Stomach (tissue), 9 donors: ENCODE data around the gene STYXL2. TPM values are rescaled to one million over a fixed set of nuclear protein-coding genes. Genes with fewer than 3 reads are reported as not detected.
A peak's percentile ranks its signal among the peaks of the same experiment; 100 is the strongest.

Experiments
- DNase-seq, 2 donors: peaks; one replicate each; pipeline versions ENCODE4 v3.0.0 to v3.0.0-alpha.2; 2013 to 2019
- H3K27ac ChIP-seq, 5 donors: fragments of 200-600 bp in 4 of 5; sonication (generic) in 4 of 5; one replicate each; pipeline ENCODE4 v1.5.1; 2013 to 2019; ENCODE audit warnings: mild to moderate bottlenecking in 1 of 5, moderate library complexity in 1 of 5
- H3K27me3 ChIP-seq, 3 donors: fragments of 200-600 bp; sonication (generic); one replicate each; pipeline ENCODE4 v1.5.1; 2017 to 2019; ENCODE audit warnings: mixed run types in 1 of 3
- H3K36me3 ChIP-seq, 4 donors: fragments of 200-600 bp; sonication (generic); 1 replicate in 3 of 4; 2 replicates in 1 of 4; pipeline ENCODE4 v1.5.1; 2016 to 2019
- H3K4me1 ChIP-seq, 4 donors: fragments of 200-600 bp; sonication (generic); one replicate each; pipeline ENCODE4 v1.5.1; 2016 to 2019
- H3K4me3 ChIP-seq, 4 donors: fragments of 200-600 bp; sonication (generic) in 3 of 4; one replicate each; pipeline ENCODE4 v1.5.1; 2016 to 2019; ENCODE audit warnings: mild to moderate bottlenecking in 1 of 4
- H3K9me3 ChIP-seq, 4 donors: fragments of 200-600 bp; sonication (generic); one replicate each; pipeline ENCODE4 v1.5.1; 2016 to 2019
- CTCF ChIP-seq, 7 experiments: fragments of 450-650 bp in 4 of 7; fragments of 200-600 bp in 3 of 7; sonication (generic) in 3 of 7; IDR thresholded peaks; one replicate each; pipeline ENCODE4 v1.5.1; 2016 to 2019; ENCODE audit warnings: antibody characterized with exemption in 7 of 7, control low read depth in 2 of 7, mild to moderate bottlenecking in 1 of 7
- EP300 ChIP-seq: sonication (generic); formaldehyde crosslinking; IDR thresholded peaks from one replicate; pipeline ENCODE4 v1.6.1; 2017; ENCODE audit warnings: antibody characterized with exemption
- POLR2A ChIP-seq, 4 donors: fragments of 450-650 bp; IDR thresholded peaks; one replicate each; pipeline ENCODE4 v1.6.1; 2016; ENCODE audit warnings: antibody characterized with exemption in 4 of 4, control low read depth in 2 of 4, mild to moderate bottlenecking in 1 of 4, moderate library complexity in 1 of 4
- POLR2AphosphoS5 ChIP-seq, 3 donors: sonication (generic); formaldehyde crosslinking; IDR thresholded peaks; one replicate each; pipeline ENCODE4 v1.6.1; 2016; ENCODE audit warnings: antibody characterized with exemption in 3 of 3
- WGBS, 5 donors: extraction: QIAGEN DNeasy Blood & Tissue Kit in 3 of 5; methylation state at CpG; one replicate each; pipeline versions ENCODE4 v1.1.5 to v1.1.7; 2013 to 2018; 5-methylcytosine and 5-hydroxymethylcytosine counted together
- intact Hi-C: fragments of 100-400 bp; cut with DNase I; formaldehyde crosslinking; loops from one replicate; pipeline ENCODE4 v1.15.1; 2023; ENCODE audit warnings: low total_unique reads
- polyA plus RNA-seq, 3 donors: library from polyadenylated mRNA; stranded (reverse); fragments of 200-250 nt; gene quantifications; one replicate each; pipeline ENCODE4 v1.2.3, GENCODE V29; 2013
- total RNA-seq, 5 donors: library from RNA; depleted of rRNA; stranded (reverse); fragments of >200 nt; gene quantifications; one replicate each; pipeline versions ENCODE4 v1.1.0 to v1.2.3, GENCODE V29; 2014 to 2016
- donor health status: healthy with polysubstance abuse.
- donor health status: Bipolar disorder and iron deficiency.
- donor health status: healthy.

The STYXL2 gene
- total and polyA plus RNA-seq, 8 donors, result 0.73 TPM; not detected in 7

- TF ChIP-seq CTCF (IDR thresholded peaks at IDR 0.05) (no peak), EP300 (no peak), POLR2A (IDR thresholded peaks at IDR 0.05) (no peak), POLR2AphosphoS5 (IDR thresholded peaks at IDR 0.05) (no peak)
- Histone ChIP-seq H3K27ac (no peak overlapping the region), H3K36me3 (no peaks in the 10 kb centered on the region), H3K9me3 (no peaks in the 10 kb centered on the region), H3K27me3 (peaks cover 0 to 6% (median 0%) of the 10 kb centered on the region in 3 donors), H3K4me3 (no peak overlapping the region), H3K4me1 (peaks cover 0 to 5% (median 0%) of the 10 kb centered on the region in 4 donors)
- no peak for DNase-seq
- intact Hi-C loops, result loop anchor here (10.0 kb wide), 2 partner anchors 137 to 457 kb away; no protein-coding TSS in a partner anchor
Measured at GRCh38 chr1:167077868-167078210, 16.0 kb upstream of the STYXL2 start.

GRCh38 chr1:167081594-167082156 lies 12.2 kb upstream of the STYXL2 start:
- Histone ChIP-seq H3K27me3 (peaks cover 0 to 12% (median 0%) of the 10 kb centered on the region in 3 donors), H3K27ac (no peak overlapping the region), H3K4me3 (no peak overlapping the region), H3K9me3 (no peaks in the 10 kb centered on the region), H3K4me1 (peaks cover 0 to 14% (median 3%) of the 10 kb centered on the region in 4 donors), H3K36me3 (no peaks in the 10 kb centered on the region)
- WGBS, 5 donors, result 83 to 93% (median 88%) methylated on average over 8 of the region's 8 CpGs
- no peak for DNase-seq
- TF ChIP-seq EP300 (no peak), POLR2AphosphoS5 (IDR thresholded peaks at IDR 0.05) (no peak), POLR2A (IDR thresholded peaks at IDR 0.05) (no peak), CTCF (IDR thresholded peaks at IDR 0.05) (no peak)
- intact Hi-C loops, result no loop called here

- Histone ChIP-seq H3K4me1 (peaks cover 0 to 14% (median 3%) of the 10 kb centered on the region in 4 donors), H3K27ac (peak overlapping the region; percentile 24 to 75 (median 61))
- intact Hi-C loops, result no loop called here
Measured at GRCh38 chr1:167082511-167083027, 11.3 kb upstream of the STYXL2 start.

GRCh38 chr1:167083066-167083665 lies 10.7 kb upstream of the STYXL2 start:
- no peak overlapping the region for H3K4me3 ChIP-seq
- no peaks in the 10 kb centered on the region for H3K9me3 ChIP-seq
- H3K4me1 ChIP-seq, result peaks cover 0 to 14% (median 3%) of the 10 kb centered on the region in 4 donors
- TF ChIP-seq EP300, result no peak
- TF ChIP-seq CTCF (IDR thresholded peaks at IDR 0.05), result no peak
- TF ChIP-seq POLR2AphosphoS5 (IDR thresholded peaks at IDR 0.05), result no peak
- no peak for TF ChIP-seq POLR2A (IDR thresholded peaks at IDR 0.05)
- H3K36me3 ChIP-seq, result no peaks in the 10 kb centered on the region
- peaks cover 0 to 12% (median 0%) of the 10 kb centered on the region in 3 donors for H3K27me3 ChIP-seq
- H3K27ac ChIP-seq, result peak overlapping the region; percentile 24 to 75 (median 61)
- intact Hi-C loops, result no loop called here
- DNase-seq, result peak; percentile 50 to 54
- WGBS, 5 donors, result 17 to 28% (median 25%) methylated on average over 6 of the region's 6 CpGs

More at GRCh38 chr1:167082511-167083027, 11.3 kb upstream of the STYXL2 start:
- no peaks in the 10 kb centered on the region for H3K9me3 ChIP-seq
- WGBS, 5 donors, result 38 to 64% (median 44%) methylated on average over 11 of the region's 11 CpGs
- H3K4me3 ChIP-seq, result no peak overlapping the region
- DNase-seq, result peak; percentile 66 to 88
- H3K36me3 ChIP-seq, result no peaks in the 10 kb centered on the region
- peak in 2 of 3 donors; percentile 67 to 74 for TF ChIP-seq POLR2AphosphoS5 (IDR thresholded peaks at IDR 0.05)
- no peak for TF ChIP-seq POLR2A (IDR thresholded peaks at IDR 0.05)
- TF ChIP-seq EP300, result no peak
- no peak for TF ChIP-seq CTCF (IDR thresholded peaks at IDR 0.05)
- H3K27me3 ChIP-seq, result peaks cover 0 to 12% (median 0%) of the 10 kb centered on the region in 3 donors
